HTERT RPE-1 (cell line): ENCODE measurements around the gene HEXD.
"Not testable (repeated sequence)": the region's sequence is repeated elsewhere in the genome, so short reads cannot be mapped to it uniquely, and the experiment has no call there.

Experiments used
- in situ Hi-C: fragments of 300-500 bp; cut with MboI; formaldehyde crosslinking; loops from 4 replicates; pipeline ENCODE4 v1.14.3; 2020; ENCODE audit warnings: low sequenced_read_pairs

Gene HEXD

DNA sequence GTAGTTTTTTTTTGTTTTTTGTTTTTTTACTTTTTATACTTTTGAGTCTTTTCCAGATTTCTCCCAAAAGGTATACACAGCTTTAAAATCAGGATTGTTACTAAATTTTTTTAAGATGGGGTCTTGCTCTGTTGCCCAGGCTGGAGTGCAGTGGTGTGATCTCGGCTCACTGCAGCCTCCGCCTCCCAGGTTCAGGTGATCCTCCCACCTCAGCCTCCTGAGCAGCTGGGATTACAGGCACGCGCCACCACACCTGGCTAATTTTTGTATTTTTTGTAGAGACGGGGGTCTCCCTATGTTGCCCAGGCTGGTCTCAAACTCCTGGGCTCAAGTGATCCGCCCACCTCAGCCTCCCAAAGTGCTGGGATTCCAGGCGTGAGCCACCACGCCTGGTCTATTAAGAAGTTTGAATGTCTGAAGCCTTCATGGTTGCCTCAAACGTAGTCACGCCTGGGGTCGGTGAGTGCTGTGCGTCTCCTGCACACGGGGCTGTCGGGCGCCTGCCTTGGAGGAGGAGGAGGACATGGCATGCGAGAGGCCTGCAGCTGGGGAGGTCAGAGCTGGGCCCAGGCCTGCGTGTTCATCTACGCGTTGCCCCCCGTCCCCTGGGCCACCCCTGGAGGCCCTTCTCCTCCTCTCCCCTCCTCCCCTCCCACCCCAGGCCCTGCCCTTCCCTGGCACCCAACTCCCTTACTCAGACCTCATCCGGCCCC is 35.8 kb upstream of the HEXD start:
- in situ Hi-C loops, result not testable (repeated sequence)

DNA sequence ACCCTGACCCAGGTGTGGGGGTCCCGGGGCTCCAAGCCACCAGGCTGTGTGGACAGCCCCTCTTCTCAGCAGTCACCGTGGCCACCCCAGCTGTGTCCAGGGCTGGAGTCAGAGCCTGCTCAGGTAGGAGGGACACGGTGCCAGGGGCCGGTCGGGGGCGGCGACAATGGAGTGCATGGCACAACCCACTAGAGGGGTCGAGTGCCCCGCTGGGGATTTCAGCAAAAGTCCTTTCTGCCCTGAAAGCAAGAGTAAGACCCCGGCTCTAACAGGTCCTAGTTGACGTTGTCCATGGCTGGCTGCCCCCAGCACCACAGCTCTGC is 35.3 kb upstream of the HEXD start:
- in situ Hi-C loops, result no loop called here

DNA sequence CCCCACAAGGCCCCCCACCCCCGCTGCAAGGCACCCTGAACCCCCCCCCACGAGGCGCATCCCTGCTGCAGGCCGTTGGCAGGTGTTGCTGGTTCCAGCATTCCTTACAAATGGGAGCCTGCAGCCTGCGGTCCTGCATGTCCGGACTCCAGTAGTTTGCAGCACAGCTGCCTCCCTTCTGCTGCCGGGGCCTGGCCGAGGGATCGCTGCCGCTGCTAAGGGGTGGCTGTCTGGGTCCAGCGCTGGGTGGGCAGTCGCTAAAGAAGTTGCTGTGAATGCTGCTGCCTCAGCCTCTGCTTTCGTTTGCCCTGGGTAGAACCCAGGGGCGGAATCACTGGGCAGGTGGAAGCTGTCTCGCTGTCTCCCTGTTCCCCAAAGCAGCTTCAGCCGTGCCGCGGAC is 34.7 kb upstream of the HEXD start:
- in situ Hi-C loops, result no loop called here

DNA sequence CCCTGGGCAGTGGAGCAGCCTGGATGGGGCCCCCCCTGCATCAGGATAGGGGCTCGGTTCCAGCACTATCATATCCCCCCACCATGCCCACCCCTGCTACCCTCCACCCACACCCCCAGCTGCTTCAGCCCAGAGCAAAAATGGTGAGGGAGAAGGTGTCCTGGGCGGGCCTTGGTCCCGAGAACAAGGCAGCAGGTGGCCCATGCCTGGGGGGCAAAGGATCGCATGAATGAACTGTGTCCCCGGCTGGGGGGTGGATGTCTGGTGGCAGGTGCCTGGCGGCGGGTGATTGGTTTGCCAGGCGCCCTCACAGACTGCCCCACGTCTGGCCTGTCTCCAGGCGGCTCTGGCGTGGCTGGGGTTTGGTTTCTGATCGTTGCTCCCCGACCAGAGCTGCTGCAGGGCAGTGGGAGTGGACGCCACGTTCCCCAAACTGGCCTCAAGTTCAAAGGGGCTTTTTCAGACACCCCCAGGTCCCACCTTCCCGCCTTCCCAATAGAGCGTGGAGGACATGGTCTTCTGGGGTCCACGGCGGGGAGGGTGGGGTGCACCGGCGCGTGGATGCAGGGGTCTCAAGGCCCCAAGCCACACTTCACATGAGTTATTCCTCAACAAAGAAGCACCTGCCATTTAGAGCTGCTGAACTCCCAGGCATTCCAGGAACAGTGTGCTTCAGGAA is 34.0 kb upstream of the HEXD start:
- in situ Hi-C loops, result no loop called here

DNA sequence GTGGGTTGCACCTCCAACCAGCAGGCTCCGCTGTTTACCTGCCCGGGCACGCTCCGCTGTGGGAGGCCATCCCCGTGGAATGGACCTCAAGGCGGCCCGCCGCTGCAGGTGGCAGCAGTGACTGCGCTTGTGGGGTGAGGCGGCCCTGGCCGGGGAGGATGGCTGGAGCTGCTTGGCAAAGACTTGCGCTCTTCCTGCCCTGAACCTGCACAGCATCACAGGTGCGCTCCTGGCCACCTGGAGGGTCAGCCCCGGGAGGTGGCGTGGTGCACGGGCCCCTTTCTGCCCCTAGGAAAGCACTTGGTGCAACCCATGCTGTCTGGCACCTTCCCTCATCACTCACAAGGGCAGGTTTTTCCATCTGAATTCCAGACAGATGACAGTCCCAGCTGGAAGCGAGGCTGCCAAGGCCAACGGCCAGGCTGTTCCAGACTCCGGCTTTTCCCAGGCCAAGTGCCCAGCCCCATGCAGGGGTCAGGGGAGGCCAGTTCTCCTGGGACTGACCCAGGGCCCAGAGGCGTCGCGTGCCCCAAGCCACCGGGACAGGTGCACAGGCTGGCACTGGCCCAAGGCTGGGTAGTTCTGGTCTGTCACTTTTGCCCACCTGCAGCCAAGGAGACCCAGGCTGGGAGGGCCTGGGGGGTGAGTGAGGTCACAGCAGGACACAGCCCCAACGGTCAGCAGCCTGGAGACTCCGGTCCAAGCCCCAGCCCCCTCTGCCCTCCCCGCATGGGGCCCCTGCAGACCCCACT is 33.2 kb upstream of the HEXD start:
- in situ Hi-C loops, result no loop called here

DNA sequence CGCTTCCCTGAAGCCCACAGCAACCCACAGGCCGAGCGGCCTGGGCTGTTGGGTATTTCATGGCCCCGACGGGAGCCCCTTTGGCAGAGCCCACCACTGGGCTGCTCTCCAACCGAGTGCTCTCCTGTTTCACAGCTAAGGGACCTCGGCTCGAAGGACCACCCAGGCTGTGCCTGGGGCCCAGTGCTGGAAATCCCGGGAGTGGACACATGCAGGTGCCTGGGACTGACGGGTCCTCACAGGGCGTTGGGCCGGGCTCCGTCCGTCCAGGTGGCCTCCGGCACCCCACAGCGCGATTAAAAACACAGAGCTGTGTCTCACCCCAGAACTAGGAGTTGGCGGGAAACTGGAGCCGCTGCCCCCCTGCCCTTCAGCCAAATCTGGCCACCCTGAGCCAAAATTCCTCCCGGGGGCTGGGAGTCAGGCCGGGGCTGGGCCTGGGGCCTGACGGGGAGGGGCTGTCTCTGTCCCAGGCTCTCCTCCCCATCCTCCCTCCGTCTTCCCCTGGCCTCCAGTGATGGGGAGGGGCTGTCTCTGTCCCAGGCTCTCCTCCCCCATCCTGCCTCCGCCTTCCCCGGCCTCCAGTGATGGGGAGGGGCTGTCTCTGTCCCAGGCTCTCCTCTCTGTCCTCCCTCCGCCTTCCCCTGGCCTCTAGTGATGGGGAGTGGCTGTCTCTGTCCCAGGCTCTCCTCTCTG is 32.4 kb upstream of the HEXD start:
- in situ Hi-C loops, result no loop called here

DNA sequence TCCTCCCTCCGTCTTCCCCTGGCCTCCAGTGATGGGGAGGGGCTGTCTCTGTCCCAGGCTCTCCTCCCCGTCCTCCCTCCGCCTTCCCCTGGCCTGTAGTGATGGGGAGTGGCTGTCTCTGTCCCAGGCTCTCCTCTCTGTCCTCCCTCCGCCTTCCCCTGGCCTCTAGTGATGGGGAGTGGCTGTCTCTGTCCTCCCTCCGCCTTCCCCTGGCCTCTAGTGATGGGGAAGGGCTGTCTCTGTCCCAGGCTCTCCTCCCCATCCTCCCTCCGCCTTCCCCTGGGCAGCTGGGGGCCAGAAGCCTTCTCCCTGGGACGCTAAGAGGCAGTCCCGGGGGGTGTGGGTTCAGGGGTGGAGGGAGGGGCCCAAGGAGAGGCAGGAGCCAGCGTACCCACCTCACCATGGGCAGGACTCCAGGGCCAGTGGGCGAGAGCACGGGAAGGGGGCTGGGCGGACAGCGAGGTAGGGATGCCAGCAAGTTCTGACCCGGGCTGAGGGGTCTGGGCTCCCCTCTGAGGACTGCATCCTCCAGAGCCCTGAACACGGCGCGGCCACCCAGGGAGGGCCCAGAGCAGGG is 31.8 kb upstream of the HEXD start:
- in situ Hi-C loops, result no loop called here

DNA sequence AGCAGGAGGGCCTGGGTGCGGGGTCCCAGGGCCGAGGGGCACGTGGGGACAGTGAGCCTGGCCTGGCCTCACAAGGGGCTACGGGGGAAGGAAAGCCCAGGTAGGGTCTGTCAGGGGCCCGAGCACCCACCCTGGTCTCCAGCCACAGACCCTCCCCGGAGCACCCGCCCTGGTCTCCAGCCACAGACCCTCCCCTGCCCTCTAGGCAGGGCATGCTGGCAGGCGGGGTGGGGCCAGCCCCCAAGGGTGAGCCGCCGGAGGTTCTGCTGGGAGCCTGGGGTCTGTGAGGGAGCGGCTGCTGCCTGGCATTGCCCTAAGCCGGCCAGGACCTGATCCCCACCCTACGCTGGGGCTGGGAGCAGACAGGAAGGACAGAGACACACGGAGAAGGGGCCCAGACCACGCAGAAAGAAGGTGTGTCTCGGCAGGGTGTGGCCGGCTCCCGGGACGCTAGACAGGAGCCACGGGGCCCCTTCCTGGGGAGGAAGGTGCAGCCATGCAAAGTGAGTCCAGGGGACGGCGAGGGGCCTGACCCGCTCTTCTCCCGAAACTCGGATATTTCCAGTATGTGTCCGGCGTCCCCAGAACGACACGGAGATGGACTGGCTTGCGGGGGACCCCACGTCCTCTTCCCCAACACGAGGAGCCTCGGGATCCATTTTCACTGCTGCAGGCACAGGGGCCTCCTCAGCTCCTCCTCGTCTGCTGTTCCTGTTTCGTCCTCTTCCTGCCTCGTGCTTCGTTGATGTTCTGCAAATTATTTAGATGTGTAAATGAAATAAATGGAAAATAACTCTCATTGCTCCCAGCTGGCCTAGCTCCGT is 31.1 kb upstream of the HEXD start:
- in situ Hi-C loops, result no loop called here

DNA sequence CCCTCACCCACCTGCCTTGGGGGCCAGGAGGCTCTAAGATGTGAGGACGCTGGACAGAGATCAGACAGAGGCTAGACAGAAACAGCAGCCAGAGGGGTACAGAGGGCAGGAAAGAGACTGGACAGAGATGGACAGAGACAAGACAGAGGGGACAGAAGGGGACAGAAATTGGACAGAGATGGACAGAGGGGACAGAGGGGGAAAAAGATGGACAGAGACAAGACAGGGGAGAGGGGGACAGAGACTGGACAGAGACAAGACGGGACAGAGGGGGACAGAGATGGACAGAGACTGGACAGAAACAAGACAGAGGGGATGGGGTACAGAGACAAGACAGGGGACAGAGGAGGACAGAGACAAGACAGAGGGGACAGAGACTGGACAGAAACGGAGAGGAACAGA is 30.4 kb upstream of the HEXD start:
- in situ Hi-C loops, result no loop called here

DNA sequence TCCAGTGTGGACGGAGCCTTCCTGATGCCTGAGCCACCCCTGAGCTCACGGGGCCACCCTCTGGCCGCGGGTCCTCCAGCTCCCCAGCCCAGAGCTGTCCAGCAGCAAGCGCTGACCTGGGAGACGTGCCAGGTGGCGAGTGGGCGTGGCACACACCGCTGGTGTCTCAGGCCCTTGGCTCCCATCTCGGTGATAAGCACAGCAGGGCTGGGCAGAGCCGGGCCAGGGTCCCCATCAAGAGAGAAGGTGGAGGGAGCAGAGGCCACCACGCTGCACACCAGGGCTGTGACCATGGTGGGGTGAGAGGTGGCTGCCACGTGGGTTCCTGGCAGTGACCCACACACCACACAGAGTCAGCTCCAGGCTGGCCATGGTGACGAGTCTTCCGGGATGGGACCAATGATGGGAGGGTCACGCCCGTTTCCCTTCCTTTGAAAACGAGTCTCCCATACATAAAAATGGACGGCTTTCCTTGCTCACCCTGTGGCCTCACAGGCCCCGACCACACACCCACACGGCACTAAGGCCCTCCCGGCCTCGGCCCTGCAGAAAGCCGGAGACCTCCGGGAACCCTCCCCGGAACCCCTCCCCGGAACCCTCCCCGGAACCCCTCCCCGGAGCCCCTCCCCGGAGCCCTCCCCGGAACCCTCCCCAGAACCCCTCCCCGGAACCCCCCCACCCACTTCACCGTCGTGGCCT is 29.8 kb upstream of the HEXD start:
- in situ Hi-C loops, result no loop called here

DNA sequence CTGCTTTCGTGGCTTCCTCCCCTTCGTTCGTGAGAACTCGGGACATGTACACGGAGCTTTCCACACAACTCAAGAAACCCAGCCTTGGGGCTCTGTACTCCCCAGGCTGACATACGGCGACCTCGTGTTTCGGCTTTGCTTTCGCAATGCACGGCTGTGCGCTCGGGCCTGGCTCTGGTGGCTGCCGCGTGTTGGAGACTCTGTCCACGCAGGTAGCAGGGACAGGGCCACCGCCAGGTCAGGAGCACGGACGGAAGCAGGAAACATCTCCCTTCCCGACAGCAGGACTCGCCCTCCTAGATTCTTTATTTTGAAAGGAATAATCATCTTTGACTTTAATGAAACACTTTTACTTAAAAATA is 29.2 kb upstream of the HEXD start:
- in situ Hi-C loops, result no loop called here

DNA sequence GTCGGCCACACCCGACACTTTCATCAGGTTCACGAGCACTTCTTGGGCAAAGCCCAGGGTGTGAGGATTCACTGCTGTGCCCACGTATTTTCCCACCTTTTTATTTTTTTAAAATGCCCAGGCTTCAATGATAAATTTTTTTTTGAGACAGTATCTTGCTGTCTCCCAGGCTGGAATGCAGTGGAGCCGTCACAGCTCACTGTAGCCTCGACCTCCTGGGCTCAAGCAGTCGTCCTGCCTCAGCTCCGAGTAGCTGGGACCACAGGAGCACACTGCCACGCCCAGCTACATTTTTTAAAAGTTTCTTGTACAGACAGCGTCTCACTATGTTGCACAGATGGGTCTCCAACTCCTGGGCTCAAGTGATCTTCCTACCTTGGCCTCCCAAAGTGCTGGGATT is 28.8 kb upstream of the HEXD start:
- in situ Hi-C loops, result no loop called here

DNA sequence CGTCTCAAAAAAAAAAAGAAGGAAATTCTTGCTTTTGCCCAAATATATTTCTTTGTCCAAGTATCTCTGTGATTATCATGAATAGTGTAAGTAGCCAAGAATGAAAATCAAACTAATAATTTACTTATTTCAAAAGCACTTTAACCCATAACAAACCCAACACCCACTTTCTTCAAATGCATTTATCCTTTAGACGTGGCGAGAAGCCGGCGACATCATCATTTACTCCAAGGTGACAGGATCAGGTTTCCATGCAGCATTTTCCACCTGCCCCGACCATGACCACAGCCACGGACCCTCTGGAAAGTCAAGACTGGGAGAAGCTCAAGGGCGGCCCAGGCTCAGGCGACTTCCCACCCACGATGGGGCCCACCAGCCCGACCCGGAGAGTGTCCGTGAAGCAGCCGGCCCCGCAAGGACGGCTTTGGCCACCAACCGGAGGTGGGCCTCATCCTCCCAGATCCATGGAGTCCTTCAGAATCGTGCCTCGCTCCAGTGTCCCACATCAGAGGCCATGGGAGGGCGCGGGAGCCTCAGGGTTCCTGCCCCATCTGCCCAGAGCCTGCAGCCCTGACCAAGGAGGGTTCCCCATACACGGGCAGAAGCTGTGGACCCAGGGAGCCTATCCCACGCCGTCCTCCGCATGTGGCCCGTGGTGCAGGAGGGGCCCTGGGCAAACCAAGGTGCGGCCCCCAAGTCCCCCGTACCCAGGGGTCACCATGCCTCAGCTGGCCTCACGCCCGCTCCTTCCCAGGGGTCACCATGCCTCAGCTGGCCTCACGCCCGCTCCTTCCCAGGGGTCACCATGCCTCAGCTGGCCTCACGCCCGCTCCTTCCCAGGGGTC is 27.9 kb upstream of the HEXD start:
- in situ Hi-C loops, result no loop called here

DNA sequence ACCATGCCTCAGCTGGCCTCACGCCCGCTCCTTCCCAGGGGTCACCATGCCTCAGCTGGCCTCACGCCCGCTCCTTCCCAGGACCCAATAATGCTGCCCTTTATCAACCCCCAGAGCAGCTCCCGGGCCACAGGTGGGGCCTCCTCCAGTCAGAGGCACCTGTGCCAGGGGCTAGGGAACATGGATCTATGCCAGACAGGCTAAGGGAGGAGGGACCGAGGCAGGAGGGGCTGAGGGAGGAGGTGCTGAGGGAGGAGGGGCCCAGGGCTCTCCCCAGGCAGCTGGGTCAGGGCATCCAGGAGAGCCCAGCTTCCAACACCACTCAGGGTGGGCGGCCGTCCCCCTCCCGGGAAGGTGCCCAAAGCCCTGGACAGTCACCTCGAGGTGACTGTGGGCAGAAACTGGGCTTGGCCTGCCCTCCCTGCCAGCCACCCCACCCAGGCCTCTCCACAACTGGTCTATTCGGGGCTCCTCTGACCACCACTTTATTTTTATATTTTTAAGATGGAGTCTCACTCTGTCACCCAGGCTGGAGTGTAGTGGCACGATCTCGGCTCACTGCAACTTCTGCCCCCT is 27.2 kb upstream of the HEXD start:
- in situ Hi-C loops, result no loop called here

DNA sequence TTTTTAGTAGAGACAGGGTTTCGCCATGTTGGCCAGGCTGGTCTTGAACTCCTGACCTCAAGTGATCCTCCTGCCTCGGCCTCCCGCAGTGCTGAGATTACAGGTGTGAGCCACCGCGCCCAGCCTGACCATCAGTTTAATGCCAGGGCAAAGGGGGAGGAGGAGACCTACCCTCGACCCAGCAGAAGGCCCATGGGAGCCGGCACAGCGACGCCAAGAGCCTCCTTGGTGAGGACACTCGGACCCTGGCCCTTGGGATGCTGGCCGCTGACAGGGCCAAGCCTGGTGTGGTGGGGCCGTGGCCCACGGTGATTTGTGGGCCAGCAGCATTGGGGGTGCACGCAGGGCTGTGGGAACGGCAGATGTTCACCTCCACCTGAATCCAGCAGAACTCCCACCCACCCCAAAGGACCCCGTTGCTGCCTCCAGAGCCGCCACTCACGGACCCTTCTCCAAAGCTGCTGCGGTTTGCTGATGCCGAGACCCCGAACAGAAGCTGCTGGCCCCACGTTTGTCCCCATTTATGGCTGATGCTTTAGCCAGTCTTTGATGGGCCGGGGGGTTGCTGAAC is 26.6 kb upstream of the HEXD start:
- in situ Hi-C loops, result no loop called here

DNA sequence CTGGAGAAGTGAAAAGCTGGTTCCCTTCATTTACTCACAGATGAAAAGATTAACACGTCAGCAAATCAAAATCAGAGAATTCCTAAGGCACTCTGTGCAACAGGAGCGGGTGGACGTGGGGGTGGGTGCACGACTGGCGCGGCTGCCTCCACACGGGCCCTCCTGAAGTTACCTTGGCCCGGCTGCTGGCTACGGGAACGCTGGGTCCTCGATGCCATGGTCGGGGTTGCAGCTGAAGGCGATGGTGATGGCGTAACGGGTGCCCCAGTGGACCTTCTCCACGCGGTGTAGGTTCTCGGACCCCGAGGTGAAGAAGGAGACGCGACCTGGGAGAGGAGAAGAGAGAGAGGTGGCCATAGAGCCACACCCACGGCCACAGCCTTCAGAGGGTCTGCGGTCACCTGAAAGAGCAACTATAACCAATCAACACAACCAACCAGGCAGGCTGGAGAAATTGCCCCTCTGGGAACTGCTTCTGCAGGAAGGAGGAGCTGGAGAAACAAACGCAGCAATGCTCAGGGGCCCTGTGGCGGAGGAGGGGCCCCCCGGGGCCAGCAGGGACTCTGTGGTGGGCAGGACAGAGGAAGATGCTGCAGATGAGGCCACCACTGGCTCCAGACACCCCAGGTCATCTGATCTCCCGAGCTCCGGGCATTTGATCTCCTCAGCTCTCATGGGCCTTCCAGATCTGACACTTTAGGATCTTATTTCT is 25.8 kb upstream of the HEXD start:
- in situ Hi-C loops, result no loop called here

DNA sequence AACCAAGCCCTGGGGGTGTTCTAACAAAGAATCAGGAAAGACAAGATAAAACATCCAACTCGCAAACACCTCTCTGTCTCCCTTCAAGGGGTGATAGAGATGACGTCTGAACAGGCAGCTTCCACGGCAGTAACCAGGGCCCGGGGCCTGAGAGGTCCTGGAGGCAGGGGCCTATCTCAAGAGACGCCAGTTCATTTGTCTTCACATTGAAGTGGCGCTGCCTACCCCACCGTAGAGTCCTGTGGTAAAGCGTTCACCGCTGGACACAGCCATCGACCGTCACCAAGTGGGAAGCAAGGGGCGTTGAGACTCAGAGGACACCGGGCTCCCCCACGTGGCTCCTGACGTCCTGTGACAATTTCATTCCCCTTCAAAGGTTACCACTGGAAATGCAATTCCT is 25.2 kb upstream of the HEXD start:
- in situ Hi-C loops, result no loop called here

DNA sequence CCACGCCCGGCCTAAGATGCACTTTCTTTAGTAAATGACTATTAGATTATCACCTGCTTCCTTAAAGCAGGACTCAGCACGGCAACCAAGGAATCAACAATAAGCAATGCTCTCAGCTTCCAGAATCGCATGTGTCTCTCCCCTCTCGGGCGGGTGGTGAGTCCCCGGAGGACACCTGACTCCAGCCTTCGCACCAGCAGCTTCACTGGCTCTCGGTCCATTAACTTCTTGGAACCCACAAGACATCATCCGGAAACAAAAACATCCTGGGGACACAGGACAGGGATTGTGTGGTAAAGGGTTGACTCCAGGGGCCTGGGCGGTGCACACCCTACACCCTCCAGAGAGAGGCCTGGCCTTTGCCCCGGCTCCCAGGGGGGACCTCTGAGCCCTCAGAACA is 23.9 kb upstream of the HEXD start:
- in situ Hi-C loops, result no loop called here
